GM18508 (cell line): ENCODE measurements around the gene PLEKHG7.
"Not testable (repeated sequence)": the region's sequence is repeated elsewhere in the genome, so short reads cannot be mapped to it uniquely, and the experiment has no call there.

ENCODE experiments used
- ATAC-seq: cut with Tn5 transposase; IDR thresholded peaks from one replicate; pipeline ENCODE4 v1.9.1; 2021; ENCODE audit warnings: moderate number of reproducible peaks; ENCODE audit not compliant: insufficient read depth, unreplicated experiment

The PLEKHG7 gene

DNA sequence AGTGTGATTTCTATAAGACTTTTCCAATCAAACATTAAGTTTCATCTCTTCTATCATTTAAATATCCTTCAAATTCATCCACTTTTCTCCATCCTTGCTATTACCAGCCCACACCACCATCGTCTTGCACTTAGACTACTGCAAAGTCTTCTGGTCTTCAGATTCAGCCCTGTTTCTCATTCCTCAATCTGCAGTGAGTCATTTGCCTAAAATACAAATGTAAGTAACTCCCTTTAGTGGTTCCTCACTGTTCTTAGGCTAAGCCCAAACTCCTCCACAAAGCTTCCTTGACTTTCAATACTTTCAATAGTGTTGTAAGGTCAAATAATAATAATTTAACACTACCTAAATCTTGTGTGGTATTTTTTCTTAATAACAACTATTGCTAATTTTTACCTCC lies 83.3 kb downstream of the PLEKHG7 start:
- ATAC-seq, result no peak

DNA sequence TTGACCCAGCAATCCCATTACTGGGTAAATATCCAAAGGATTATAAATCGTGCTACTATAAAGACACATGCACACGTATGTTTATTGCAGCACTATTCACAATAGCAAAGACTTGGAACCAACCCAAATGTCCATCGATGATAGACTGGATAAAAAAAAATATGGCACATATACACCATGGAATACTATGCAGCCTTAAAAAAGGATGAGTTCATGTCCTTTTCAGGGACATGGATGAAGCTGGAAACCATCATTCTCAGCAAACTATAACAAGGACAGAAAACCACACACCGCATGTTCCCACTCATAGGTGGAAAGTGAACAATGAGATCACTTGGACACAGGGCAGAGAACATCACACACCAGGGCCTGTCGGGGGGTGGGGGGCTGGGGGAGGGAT lies 91.6 kb downstream of the PLEKHG7 start:
- not testable (repeated sequence) for ATAC-seq

DNA sequence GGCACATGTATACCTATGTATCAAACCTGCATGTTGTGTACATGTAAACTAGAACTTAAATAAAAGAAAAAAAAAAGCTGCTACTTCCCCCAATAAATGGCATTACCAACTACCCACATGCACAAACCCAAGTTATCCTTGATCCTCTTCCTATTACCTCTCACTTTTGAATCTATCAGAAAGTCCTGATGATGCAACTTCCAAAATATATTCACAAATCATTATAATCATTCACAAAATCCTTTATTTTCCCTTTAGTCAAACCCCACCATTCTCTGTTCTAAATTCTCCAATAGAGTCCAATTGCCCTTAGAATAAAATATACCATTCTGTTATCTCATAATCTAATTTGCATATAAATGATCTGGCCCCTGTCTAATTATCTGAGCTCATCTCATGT lies 92.0 kb downstream of the PLEKHG7 start:
- ATAC-seq, result no peak

DNA sequence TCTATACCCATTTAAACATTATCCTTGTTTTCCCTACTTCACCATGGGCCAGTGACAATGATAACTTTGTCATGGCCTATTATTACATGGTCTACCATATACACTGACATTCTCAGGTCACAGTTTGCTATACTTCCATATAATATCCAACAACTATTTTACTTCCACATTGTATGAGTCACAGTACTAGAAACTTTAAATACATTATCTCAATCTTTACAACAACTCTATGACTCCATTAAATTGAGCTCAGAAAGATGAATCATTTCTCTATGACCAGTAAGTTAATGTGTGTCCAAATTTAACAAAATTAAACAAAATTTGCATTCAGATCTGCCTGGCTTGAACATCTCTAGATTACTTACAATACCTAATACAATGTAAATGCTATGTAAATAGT lies 93.9 kb downstream of the PLEKHG7 start:
- ATAC-seq, result no peak

- ATAC-seq, result no peak
Measured at GRCh38 chr12:92802906-92803305, 100.1 kb downstream of the PLEKHG7 start.

- no peak for ATAC-seq
Measured at GRCh38 chr12:92803903-92804302, 101.1 kb downstream of the PLEKHG7 start.

GRCh38 chr12:92810370-92810769 lies 107.6 kb downstream of the PLEKHG7 start:
- no peak for ATAC-seq

- no peak for ATAC-seq
Measured at GRCh38 chr12:92814584-92814983, 111.8 kb downstream of the PLEKHG7 start.

- no peak for ATAC-seq
Measured at GRCh38 chr12:92821142-92821541, 118.4 kb downstream of the PLEKHG7 start.
